ENCODE data around the gene GKN1.
A peak's percentile ranks its signal among the peaks of the same experiment; 100 is the strongest.
"Not testable (repeated sequence)": the region's sequence is repeated elsewhere in the genome, so short reads cannot be mapped to it uniquely, and the experiment has no call there.

GKN1 gene

GRCh38 chr2:68942827-68943226, 31.6 kb upstream of the GKN1 start:
- no peaks in the 10 kb centered on the region for H3K36me3 Mint-ChIP-seq (ENCODE audit: insufficient read depth)
- ATAC-seq (replicated peaks): no peak
- DNase-seq: no peak
- no peak overlapping the region for H3K4me3 Mint-ChIP-seq
- H3K4me1 Mint-ChIP-seq (ENCODE audit: low read depth in 2 of 2): no peaks in the 10 kb centered on the region
- peaks cover 64 to 82% of the 10 kb centered on the region in 2 donors for H3K27me3 Mint-ChIP-seq
- H3K27ac Mint-ChIP-seq: no peak overlapping the region
- no peaks in the 10 kb centered on the region for H3K9me3 Mint-ChIP-seq

DNA sequence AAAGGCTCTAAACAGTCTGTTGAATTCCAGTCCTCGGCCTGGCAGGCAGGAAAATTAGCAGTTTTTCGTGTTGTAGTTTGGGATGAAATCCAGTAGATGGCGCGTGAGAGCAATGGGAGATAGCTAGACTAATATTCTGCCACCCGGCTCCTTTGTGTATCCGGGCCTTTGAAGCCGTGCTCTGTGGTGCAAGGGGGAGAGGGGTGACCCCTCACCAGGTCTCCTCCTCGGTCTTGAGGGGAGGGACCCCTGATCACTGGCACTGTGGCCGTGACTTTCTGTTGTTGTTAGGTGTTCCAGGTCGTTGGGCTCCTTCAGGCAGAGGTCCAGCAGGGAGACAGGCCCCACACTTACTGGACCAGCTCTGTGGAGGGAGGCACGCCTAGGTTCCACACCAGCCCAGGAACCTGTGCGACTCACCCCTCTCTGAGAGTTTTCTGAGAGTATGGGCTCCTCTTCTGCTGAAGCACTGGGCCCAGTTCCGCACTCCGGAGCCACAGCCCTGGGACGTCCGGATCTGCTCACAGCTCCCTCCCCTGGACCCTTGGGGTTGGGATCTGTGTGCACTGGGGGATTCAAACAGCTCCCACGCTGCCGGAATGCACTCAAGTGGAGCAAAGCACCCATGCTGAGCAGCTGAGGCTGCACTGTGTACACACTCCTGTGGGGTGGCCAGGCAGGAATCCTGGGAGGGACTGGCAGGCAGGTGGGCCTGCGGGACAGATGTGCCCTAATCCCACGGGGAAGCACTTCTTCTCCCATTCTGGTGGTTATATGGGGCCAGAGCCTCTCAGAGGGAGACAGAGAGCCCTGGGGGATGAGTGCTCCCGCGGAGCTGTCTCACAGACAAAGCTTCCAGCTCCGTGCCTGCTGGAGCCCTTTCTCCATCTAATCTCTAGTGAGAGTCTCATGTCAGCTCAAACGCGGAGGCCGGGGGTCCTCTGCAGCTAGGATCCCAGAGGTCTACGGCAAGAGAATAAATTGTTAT, 30.6 kb upstream of the GKN1 start:
- DNase-seq: peak; percentile 52 to 69 (median 64)
- no peaks in the 10 kb centered on the region for H3K9me3 Mint-ChIP-seq
- H3K27me3 Mint-ChIP-seq: peaks cover 71 to 90% of the 10 kb centered on the region in 2 donors
- H3K27ac Mint-ChIP-seq: no peak overlapping the region
- H3K4me3 Mint-ChIP-seq: no peak overlapping the region
- peak; percentile 81 for ATAC-seq (replicated peaks)
- no peaks in the 10 kb centered on the region for H3K4me1 Mint-ChIP-seq (ENCODE audit: low read depth in 2 of 2)
- H3K36me3 Mint-ChIP-seq (ENCODE audit: insufficient read depth): no peaks in the 10 kb centered on the region

GRCh38 chr2:68946117-68946516, 28.3 kb upstream of the GKN1 start:
- DNase-seq (no peak), ATAC-seq (replicated peaks) (no peak)
- Mint-ChIP-seq H3K27ac (no peak overlapping the region), H3K27me3 (peaks cover 73 to 91% of the 10 kb centered on the region in 2 donors), H3K4me3 (no peak overlapping the region), H3K36me3 (ENCODE audit: insufficient read depth) (no peaks in the 10 kb centered on the region), H3K4me1 (ENCODE audit: low read depth in 2 of 2) (no peaks in the 10 kb centered on the region), H3K9me3 (no peaks in the 10 kb centered on the region)

- H3K9me3 Mint-ChIP-seq: no peaks in the 10 kb centered on the region
- no peak overlapping the region for H3K4me3 Mint-ChIP-seq
- H3K27ac Mint-ChIP-seq: no peak overlapping the region
- ATAC-seq (replicated peaks): no peak
- H3K36me3 Mint-ChIP-seq (ENCODE audit: insufficient read depth): no peaks in the 10 kb centered on the region
- DNase-seq: no peak
- H3K4me1 Mint-ChIP-seq (ENCODE audit: low read depth in 2 of 2): no peaks in the 10 kb centered on the region
- peaks cover 61 to 84% of the 10 kb centered on the region in 2 donors for H3K27me3 Mint-ChIP-seq
These were observed 25.7 kb upstream of the GKN1 start for GRCh38 chr2:68948710-68949109.

DNA sequence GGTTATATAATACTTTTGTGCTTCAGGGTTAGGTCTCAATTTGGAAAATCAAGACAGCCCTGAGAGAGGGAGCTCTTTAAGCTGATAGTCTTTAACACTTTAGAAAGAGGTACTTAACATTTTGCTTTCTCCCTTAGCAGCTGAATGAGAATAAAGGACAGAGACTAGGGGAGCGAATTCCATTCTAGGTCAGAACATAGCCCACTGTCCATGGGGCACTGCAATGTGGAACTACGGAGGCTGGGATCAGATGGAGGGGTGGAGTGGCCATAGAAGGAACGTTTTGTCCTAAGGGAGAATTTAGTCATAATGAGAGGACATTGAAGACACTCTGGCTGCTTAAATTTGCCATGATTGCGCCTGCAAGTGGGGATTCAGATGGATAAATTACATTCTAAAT, 22.5 kb upstream of the GKN1 start:
- peaks cover 0 to 2% of the 10 kb centered on the region in 2 donors for H3K9me3 Mint-ChIP-seq
- H3K4me1 Mint-ChIP-seq (ENCODE audit: low read depth in 2 of 2): no peaks in the 10 kb centered on the region
- H3K36me3 Mint-ChIP-seq (ENCODE audit: insufficient read depth): no peaks in the 10 kb centered on the region
- DNase-seq (no peak), ATAC-seq (replicated peaks) (no peak)
- peaks cover 55 to 61% of the 10 kb centered on the region in 2 donors for H3K27me3 Mint-ChIP-seq
- no peak overlapping the region for H3K27ac Mint-ChIP-seq
- no peak overlapping the region for H3K4me3 Mint-ChIP-seq

GRCh38 chr2:68952887-68953521, 21.4 kb upstream of the GKN1 start, which contains the start of gene GKN2:
TSS of gene GKN2 (minus strand) at chr2:68952893. CDS start at chr2:68952861, 32 bp downstream.
- Mint-ChIP-seq H3K9me3 (peaks cover 0 to 2% of the 10 kb centered on the region in 2 donors), H3K36me3 (ENCODE audit: insufficient read depth) (no peaks in the 10 kb centered on the region), H3K27ac (no peak within 1 kb of the TSS)

GRCh38 chr2:68955432-68955831, 19.0 kb upstream of the GKN1 start:
- not testable (repeated sequence) for H3K9me3 Mint-ChIP-seq; H3K27ac Mint-ChIP-seq; DNase-seq; H3K4me1 Mint-ChIP-seq (ENCODE audit: low read depth in 2 of 2); H3K36me3 Mint-ChIP-seq (ENCODE audit: insufficient read depth); ATAC-seq (replicated peaks); H3K4me3 Mint-ChIP-seq
- peaks cover 33 to 45% of the 10 kb centered on the region in 2 donors for H3K27me3 Mint-ChIP-seq

More at GRCh38 chr2:68952887-68953521, 21.4 kb upstream of the GKN1 start, which contains the start of gene GKN2:
- Mint-ChIP-seq H3K4me1 (ENCODE audit: low read depth in 2 of 2) (no peaks in the 10 kb centered on the region), H3K27me3 (peaks cover 53 to 55% of the 10 kb centered on the region in 2 donors), H3K4me3 (no peak within 1 kb of the TSS)
- ATAC-seq (replicated peaks) (no peak), DNase-seq (no peak)

GRCh38 chr2:68959001-68959400, 15.4 kb upstream of the GKN1 start:
- ATAC-seq (replicated peaks): no peak
- Mint-ChIP-seq H3K4me3 (no peak overlapping the region), H3K36me3 (ENCODE audit: insufficient read depth) (no peaks in the 10 kb centered on the region), H3K9me3 (peaks cover 0 to 2% of the 10 kb centered on the region in 2 donors), H3K27me3 (peaks cover 8 to 47% of the 10 kb centered on the region in 2 donors), H3K27ac (no peak overlapping the region), H3K4me1 (ENCODE audit: low read depth in 2 of 2) (no peaks in the 10 kb centered on the region)
- DNase-seq: no peak

GRCh38 chr2:68961380-68961779, 13.1 kb upstream of the GKN1 start:
- no peak overlapping the region for H3K27ac Mint-ChIP-seq
- no peaks in the 10 kb centered on the region for H3K36me3 Mint-ChIP-seq (ENCODE audit: insufficient read depth)
- no peaks in the 10 kb centered on the region for H3K4me1 Mint-ChIP-seq (ENCODE audit: low read depth in 2 of 2)
- no peaks in the 10 kb centered on the region for H3K9me3 Mint-ChIP-seq
- no peak for DNase-seq
- H3K27me3 Mint-ChIP-seq: peaks cover 9 to 46% of the 10 kb centered on the region in 2 donors
- H3K4me3 Mint-ChIP-seq: no peak overlapping the region
- ATAC-seq (replicated peaks): no peak

DNA sequence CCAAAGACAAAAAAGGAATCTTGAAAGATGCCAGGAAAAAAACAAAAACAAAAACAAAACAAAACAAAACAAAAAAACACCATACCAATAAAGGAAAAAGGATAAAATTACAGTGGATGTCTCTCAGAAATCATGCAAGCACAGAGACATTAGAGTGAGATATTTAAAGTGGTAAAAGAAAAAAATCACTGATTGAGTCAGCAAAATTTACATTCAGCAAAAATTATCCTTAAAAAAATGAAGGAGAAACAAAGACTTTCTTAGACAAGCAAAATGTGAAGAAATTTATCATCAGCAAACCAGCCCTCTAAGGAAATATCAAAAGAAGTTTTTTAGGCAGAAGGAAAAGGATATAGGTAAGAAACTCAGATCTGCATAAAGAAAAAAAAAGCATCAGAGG, 10.2 kb upstream of the GKN1 start:
- no peak overlapping the region for H3K4me3 Mint-ChIP-seq
- no peaks in the 10 kb centered on the region for H3K36me3 Mint-ChIP-seq (ENCODE audit: insufficient read depth)
- ATAC-seq (replicated peaks) (no peak), DNase-seq (no peak)
- H3K27ac Mint-ChIP-seq: no peak overlapping the region
- peaks cover 15 to 41% of the 10 kb centered on the region in 2 donors for H3K27me3 Mint-ChIP-seq
- H3K4me1 Mint-ChIP-seq (ENCODE audit: low read depth in 2 of 2): no peaks in the 10 kb centered on the region
- H3K9me3 Mint-ChIP-seq: no peaks in the 10 kb centered on the region

DNA sequence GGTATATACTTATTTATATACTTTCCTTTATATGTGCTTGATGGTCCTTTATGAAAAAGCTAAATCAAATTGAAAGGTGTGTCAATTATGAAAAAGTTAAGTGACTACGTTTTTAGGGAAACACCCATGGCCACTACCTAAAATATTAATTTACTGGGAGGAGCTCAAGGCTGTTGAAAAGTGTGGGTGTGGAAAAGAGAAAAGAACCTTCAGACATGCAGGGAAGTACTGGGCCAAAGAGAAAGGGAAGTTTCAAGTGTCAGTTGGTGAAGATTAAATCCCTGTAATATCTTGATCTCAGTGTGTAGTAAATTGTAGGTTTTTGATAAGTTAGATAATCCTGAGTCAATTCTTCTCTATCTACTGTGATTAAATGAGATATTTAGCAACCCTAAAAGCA, 6.2 kb upstream of the GKN1 start:
- ATAC-seq (replicated peaks) (no peak), DNase-seq (no peak)
- Mint-ChIP-seq H3K36me3 (ENCODE audit: insufficient read depth) (no peaks in the 10 kb centered on the region), H3K9me3 (no peaks in the 10 kb centered on the region), H3K4me1 (ENCODE audit: low read depth in 2 of 2) (no peaks in the 10 kb centered on the region), H3K4me3 (no peak overlapping the region), H3K27me3 (peaks cover 19 to 29% of the 10 kb centered on the region in 2 donors), H3K27ac (no peak overlapping the region)

DNA sequence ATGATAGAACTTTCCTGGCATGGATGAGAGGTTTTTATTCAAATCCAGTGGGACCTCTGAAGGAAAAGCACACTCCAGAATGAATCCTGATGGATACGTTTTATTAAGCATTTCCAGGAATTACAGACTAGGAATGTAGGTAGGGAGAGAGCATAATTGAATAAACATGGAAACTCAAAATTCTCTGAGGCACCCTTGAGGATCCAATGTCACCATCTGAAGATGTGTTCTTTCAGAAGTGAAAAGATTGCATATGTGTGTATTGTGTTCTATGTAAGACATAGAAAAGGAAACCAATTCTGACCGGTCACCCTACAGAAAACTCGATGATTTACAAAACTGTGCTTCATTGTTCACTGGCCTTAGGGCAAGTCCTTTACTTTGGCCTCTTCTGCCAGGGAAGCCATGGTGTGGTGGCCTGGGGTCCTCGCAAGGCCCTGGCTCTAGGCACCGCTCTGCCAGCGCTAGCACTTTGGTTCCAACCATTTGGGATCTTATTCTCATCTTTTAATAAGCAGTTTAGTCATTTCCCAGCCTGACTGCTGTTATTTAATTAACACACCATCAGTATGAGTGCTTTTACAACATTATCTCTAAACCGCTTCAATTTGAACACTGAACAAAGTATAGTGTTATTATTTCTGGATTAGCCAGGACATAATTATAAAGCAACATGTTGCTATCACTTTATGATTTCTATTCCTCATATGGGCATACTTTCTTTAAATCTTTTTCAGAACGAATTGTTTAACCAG, 4.5 kb upstream of the GKN1 start:
- Mint-ChIP-seq H3K36me3 (ENCODE audit: insufficient read depth) (no peaks in the 10 kb centered on the region), H3K27me3 (peaks cover 26 to 29% of the 10 kb centered on the region in 2 donors)

GRCh38 chr2:68970566-68971265, 3.7 kb upstream of the GKN1 start:
- Mint-ChIP-seq H3K36me3 (ENCODE audit: insufficient read depth) (no peaks in the 10 kb centered on the region), H3K27me3 (peaks cover 31 to 32% of the 10 kb centered on the region in 2 donors), H3K4me1 (ENCODE audit: low read depth in 2 of 2) (no peaks in the 10 kb centered on the region), H3K4me3 (no peak overlapping the region), H3K9me3 (no peaks in the 10 kb centered on the region), H3K27ac (no peak overlapping the region)
- no peak for ATAC-seq (replicated peaks)
- DNase-seq: no peak

More for the DNA sequence above, 4.5 kb upstream of the GKN1 start:
- no peak overlapping the region for H3K4me3 Mint-ChIP-seq
- no peaks in the 10 kb centered on the region for H3K9me3 Mint-ChIP-seq
- DNase-seq: no peak
- no peak overlapping the region for H3K27ac Mint-ChIP-seq
- ATAC-seq (replicated peaks): no peak
- no peaks in the 10 kb centered on the region for H3K4me1 Mint-ChIP-seq (ENCODE audit: low read depth in 2 of 2)
